H9 (cell line): ENCODE results near the gene ART3. TPM values are rescaled to one million over a fixed set of nuclear protein-coding genes. Genes with fewer than 3 reads are reported as not detected.

Source experiments
- DNase-seq: peaks from one replicate; pipeline ENCODE4 v3.0.0-alpha.2; 2017
- H2AFZ ChIP-seq: one replicate; pipeline ENCODE4 v1.6.1; 2013; ENCODE audit warnings: mild to moderate bottlenecking, low read length, control low read depth, moderate library complexity
- H2AK5ac ChIP-seq: 2 replicates; pipeline ENCODE4 v1.6.1; 2013; ENCODE audit warnings: low read length, control low read depth, mixed read lengths; ENCODE audit not compliant: insufficient read length
- H2BK120ac ChIP-seq: one replicate; pipeline ENCODE4 v1.6.1; 2013; ENCODE audit warnings: low read depth, mild to moderate bottlenecking, low read length, control low read depth, inconsistent platforms; ENCODE audit not compliant: poor library complexity, severe bottlenecking
- H2BK12ac ChIP-seq: 2 replicates; pipeline ENCODE4 v1.6.1; 2013; ENCODE audit warnings: low read length, control low read depth, mixed read lengths, low read depth; ENCODE audit not compliant: insufficient read length
- H2BK15ac ChIP-seq: 2 replicates; pipeline ENCODE4 v1.6.1; 2013; ENCODE audit warnings: low read depth, low read length, control low read depth
- H2BK20ac ChIP-seq: one replicate; pipeline ENCODE4 v1.6.1; 2013; ENCODE audit warnings: low read depth, mild to moderate bottlenecking, low read length, control low read depth, inconsistent platforms; ENCODE audit not compliant: poor library complexity, severe bottlenecking
- H2BK5ac ChIP-seq: 2 replicates; pipeline ENCODE4 v1.6.1; 2013; ENCODE audit warnings: low read length, control low read depth, mixed read lengths; ENCODE audit not compliant: insufficient read length
- H3K14ac ChIP-seq: 2 replicates; pipeline ENCODE4 v1.6.1; 2013; ENCODE audit warnings: low read length, control low read depth; ENCODE audit not compliant: insufficient read depth
- H3K18ac ChIP-seq: 2 replicates; pipeline ENCODE4 v1.6.1; 2013; ENCODE audit warnings: low read depth, mild to moderate bottlenecking, mixed read lengths, low read length, control low read depth; ENCODE audit not compliant: insufficient read length
- H3K23ac ChIP-seq: 2 replicates; pipeline ENCODE4 v1.6.1; 2013; ENCODE audit warnings: low read length, control low read depth, mixed read lengths, low read depth; ENCODE audit not compliant: insufficient read length
- H3K23me2 ChIP-seq: 2 replicates; pipeline ENCODE4 v1.6.1; 2013; ENCODE audit warnings: low read depth, mild to moderate bottlenecking, mixed read lengths, low read length, control low read depth; ENCODE audit not compliant: insufficient read length, poor library complexity, severe bottlenecking
- H3K27ac ChIP-seq: 2 replicates; pipeline ENCODE4 v1.5.1; 2013; ENCODE audit warnings: low read length, control low read depth, mixed read lengths, low read depth; ENCODE audit not compliant: insufficient read length
- H3K27me3 ChIP-seq: 2 replicates; pipeline ENCODE4 v1.6.1; 2013; ENCODE audit warnings: low read length, control low read depth, inconsistent platforms; ENCODE audit not compliant: insufficient read depth
- H3K4ac ChIP-seq: 2 replicates; pipeline ENCODE4 v1.6.1; 2013; ENCODE audit warnings: low read depth, mild to moderate bottlenecking, control low read depth, inconsistent platforms, low read length, moderate library complexity
- H3K4me1 ChIP-seq: 2 replicates; pipeline ENCODE4 v1.6.1; 2013; ENCODE audit warnings: low read length, control low read depth, inconsistent platforms; ENCODE audit not compliant: insufficient read depth
- H3K4me2 ChIP-seq: 2 replicates; pipeline ENCODE4 v1.6.1; 2013; ENCODE audit warnings: low read length, control low read depth, mixed read lengths; ENCODE audit not compliant: insufficient read length, insufficient read depth
- H3K56ac ChIP-seq: 2 replicates; pipeline ENCODE4 v1.6.1; 2013; ENCODE audit warnings: low read depth, mild to moderate bottlenecking, mixed read lengths, low read length, control low read depth; ENCODE audit not compliant: insufficient read length
- H3K79me1 ChIP-seq: 2 replicates; pipeline ENCODE4 v1.6.1; 2013; ENCODE audit warnings: low read depth, mild to moderate bottlenecking, moderate library complexity, low read length, control low read depth, inconsistent platforms; ENCODE audit not compliant: insufficient read depth, poor library complexity, severe bottlenecking
- H3K79me2 ChIP-seq: 2 replicates; pipeline ENCODE4 v1.6.1; 2013; ENCODE audit warnings: low read length, control low read depth, inconsistent platforms; ENCODE audit not compliant: insufficient read depth
- H3K9ac ChIP-seq: 2 replicates; pipeline ENCODE4 v1.6.1; 2013; ENCODE audit warnings: low read length, control low read depth, mixed read lengths; ENCODE audit not compliant: insufficient read length; ENCODE audit errors: extremely low read depth
- H3K9me3 ChIP-seq: one replicate; pipeline ENCODE4 v1.6.1; 2013; ENCODE audit warnings: low read depth, low read length, inconsistent platforms; ENCODE audit not compliant: control insufficient read depth
- H3T11ph ChIP-seq: one replicate; pipeline ENCODE4 v1.6.1; 2013; ENCODE audit warnings: mild to moderate bottlenecking, low read length, control low read depth, inconsistent platforms
- H4K20me1 ChIP-seq: one replicate; pipeline ENCODE4 v1.6.1; 2013; ENCODE audit not compliant: control insufficient read depth, insufficient read length, insufficient read depth
- H4K5ac ChIP-seq: 2 replicates; pipeline ENCODE4 v1.6.1; 2013; ENCODE audit warnings: low read depth, mild to moderate bottlenecking, mixed read lengths, low read length, control low read depth; ENCODE audit not compliant: insufficient read length
- H4K8ac ChIP-seq: replicated peaks from 2 replicates; pipeline ENCODE4 v1.6.1; 2013; ENCODE audit warnings: low read length, control low read depth, mixed read lengths, low read depth; ENCODE audit not compliant: insufficient read length
- H4K91ac ChIP-seq: 2 replicates; pipeline ENCODE4 v1.6.1; 2013; ENCODE audit warnings: low read depth, mild to moderate bottlenecking, moderate library complexity, mixed read lengths, low read length, control low read depth; ENCODE audit not compliant: insufficient read length
- H3K27ac Mint-ChIP-seq, 3 experiments: 2 replicates in 2 of 3; 3 replicates in 1 of 3; pipeline ENCODE4 v1.8.0; 2020 to 2021; ENCODE audit warnings: mixed read lengths in 3 of 3, mild to moderate bottlenecking in 1 of 3, moderate library complexity in 1 of 3
- H3K27me3 Mint-ChIP-seq: 2 replicates; pipeline ENCODE4 v1.8.0; 2021; ENCODE audit warnings: low read depth, mild to moderate bottlenecking, moderate library complexity, mixed read lengths
- H3K36me3 Mint-ChIP-seq, 3 experiments: 2 replicates in 2 of 3; 3 replicates in 1 of 3; pipeline ENCODE4 v1.8.0; 2020 to 2021; ENCODE audit warnings: low read depth in 3 of 3, mixed read lengths in 3 of 3; ENCODE audit not compliant: insufficient read depth in 1 of 3
- H3K4me1 Mint-ChIP-seq, 2 experiments: 2 replicates each; pipeline ENCODE4 v1.8.0; 2020; ENCODE audit warnings: mixed read lengths in 2 of 2
- H3K4me3 Mint-ChIP-seq, 2 experiments: 2 replicates in 1 of 2; 3 replicates in 1 of 2; pipeline ENCODE4 v1.8.0; 2020 to 2021; ENCODE audit warnings: mild to moderate bottlenecking in 2 of 2, mixed read lengths in 2 of 2, moderate library complexity in 1 of 2
- H3K9me3 Mint-ChIP-seq, 2 experiments: 2 replicates in 1 of 2; 3 replicates in 1 of 2; pipeline ENCODE4 v1.8.0; 2020; ENCODE audit warnings: mild to moderate bottlenecking in 2 of 2, mixed read lengths in 2 of 2, moderate library complexity in 1 of 2
- WGBS: extraction: QIAGEN DNeasy Blood & Tissue Kit; methylation state at CpG from one replicate; pipeline ENCODE4 v1.1.7; 2013; ENCODE audit warnings: missing lambda C conversion rate, low lambda C conversion rate, mixed read lengths; ENCODE audit not compliant: insufficient read length; ENCODE audit errors: extremely low coverage; 5-methylcytosine and 5-hydroxymethylcytosine counted together
- long read RNA-seq: library from polyadenylated mRNA; unstranded; transcript quantifications from one replicate; pipeline ENCODE4 v2.0.0, GENCODE V29; 2020
- total RNA-seq: library from RNA; stranded (reverse); gene quantifications from 2 replicates; pipeline ENCODE4 v1.2.1, GENCODE V29; 2021
- TF ChIP-seq, protein P1 (sequence below): fragments of 200-600 bp; sonication (generic); conservative IDR thresholded peaks from 3 replicates; pipeline ENCODE4 v1.8.0; 2021; ENCODE audit warnings: antibody characterized with exemption, mild to moderate bottlenecking

The ART3 gene
- total RNA-seq, result 0.33 and 0.74 TPM in 2 replicates
- long read RNA-seq, result 0 reads

- no peaks in the 10 kb centered on the region for H3K9me3 ChIP-seq
- no peak within 1 kb of the TSS for H3T11ph ChIP-seq
- Mint-ChIP-seq H3K4me3 (no peak within 1 kb of the TSS), H3K4me1 (peaks cover 0 to 8% of the 10 kb centered on the region in 2 experiments; a peak in 3 of 4 replicates), H3K9me3 (no peaks in the 10 kb centered on the region), H3K36me3 (no peaks in the 10 kb centered on the region), H3K27me3 (no peaks in the 10 kb centered on the region), H3K27ac (peak within 1 kb of the TSS; percentile 68 to 84 (median 73); a peak in 5 of 7 replicates)
- H3K9ac ChIP-seq, result no peak within 1 kb of the TSS
- no peak within 1 kb of the TSS for H4K5ac ChIP-seq
- H2BK15ac ChIP-seq, result no peak within 1 kb of the TSS
- peak within 1 kb of the TSS; percentile 78 for H2AFZ ChIP-seq
- H2BK120ac ChIP-seq, result no peak within 1 kb of the TSS
- no peak within 1 kb of the TSS for H2AK5ac ChIP-seq
- peaks cover 5% of the 10 kb centered on the region; the same call in 1 of the 2 replicates for H3K4me1 ChIP-seq
- no peaks in the 10 kb centered on the region for H4K20me1 ChIP-seq
- H4K8ac ChIP-seq, result no peak within 1 kb of the TSS
- TF ChIP-seq, protein P1, sequence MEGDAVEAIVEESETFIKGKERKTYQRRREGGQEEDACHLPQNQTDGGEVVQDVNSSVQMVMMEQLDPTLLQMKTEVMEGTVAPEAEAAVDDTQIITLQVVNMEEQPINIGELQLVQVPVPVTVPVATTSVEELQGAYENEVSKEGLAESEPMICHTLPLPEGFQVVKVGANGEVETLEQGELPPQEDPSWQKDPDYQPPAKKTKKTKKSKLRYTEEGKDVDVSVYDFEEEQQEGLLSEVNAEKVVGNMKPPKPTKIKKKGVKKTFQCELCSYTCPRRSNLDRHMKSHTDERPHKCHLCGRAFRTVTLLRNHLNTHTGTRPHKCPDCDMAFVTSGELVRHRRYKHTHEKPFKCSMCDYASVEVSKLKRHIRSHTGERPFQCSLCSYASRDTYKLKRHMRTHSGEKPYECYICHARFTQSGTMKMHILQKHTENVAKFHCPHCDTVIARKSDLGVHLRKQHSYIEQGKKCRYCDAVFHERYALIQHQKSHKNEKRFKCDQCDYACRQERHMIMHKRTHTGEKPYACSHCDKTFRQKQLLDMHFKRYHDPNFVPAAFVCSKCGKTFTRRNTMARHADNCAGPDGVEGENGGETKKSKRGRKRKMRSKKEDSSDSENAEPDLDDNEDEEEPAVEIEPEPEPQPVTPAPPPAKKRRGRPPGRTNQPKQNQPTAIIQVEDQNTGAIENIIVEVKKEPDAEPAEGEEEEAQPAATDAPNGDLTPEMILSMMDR, result no peak
- no CpG with 5 or more reads among the region's 1 CpG for WGBS
- H3K4me2 ChIP-seq, result no peak within 1 kb of the TSS
- H2BK5ac ChIP-seq, result no peak within 1 kb of the TSS
- H3K27ac ChIP-seq, result peak within 1 kb of the TSS; percentile 89
- no peak within 1 kb of the TSS for H4K91ac ChIP-seq
- H3K79me2 ChIP-seq, result no peaks in the 10 kb centered on the region
- no peak within 1 kb of the TSS for H3K23ac ChIP-seq
- no peak within 1 kb of the TSS for H3K14ac ChIP-seq
- H3K4ac ChIP-seq, result no peak within 1 kb of the TSS
- no peak within 1 kb of the TSS for H3K18ac ChIP-seq
- DNase-seq, result no peak
- H3K79me1 ChIP-seq, result no peaks in the 10 kb centered on the region
- H2BK20ac ChIP-seq, result peak within 1 kb of the TSS; percentile 14
- no peaks in the 10 kb centered on the region for H3K27me3 ChIP-seq
- H2BK12ac ChIP-seq, result no peak within 1 kb of the TSS
- H3K23me2 ChIP-seq, result no peaks in the 10 kb centered on the region
- no peak within 1 kb of the TSS for H3K56ac ChIP-seq
Observed at GRCh38 chr4:76074468-76074867, at the start of gene ART3. ART3 (plus strand) TSS chr4:76074709; CDS start chr4:76075890, 1,181 bp downstream.
